ENCODE data around the gene ENTREP1.

GRCh38 chr9:69308206-69308931 is 16.6 kb upstream of the ENTREP1 start:
- TF ChIP-seq REST (IDR thresholded peaks at IDR 0.05; ENCODE audit: insufficient read depth in 1 of 2, low read depth in 2 of 2, low read length in 2 of 2) (no peak), TAF1 (IDR thresholded peaks at IDR 0.05; ENCODE audit: borderline replicate concordance, insufficient read depth, low read length) (no peak), POLR2AphosphoS5 (IDR thresholded peaks at IDR 0.05; ENCODE audit: low read depth, low read length) (no peak), FOXP2 (optimal IDR thresholded peaks at IDR 0.05; ENCODE audit: borderline replicate concordance, extremely low read depth, extremely low read length, insufficient read depth) (no peak)
